SK-N-MC (cell line): ENCODE data around the gene SMYD2.

Experiments
- EZH2 ChIP-seq: fragments of 200-600 bp; sonication (generic); IDR thresholded peaks from one replicate; pipeline ENCODE4 v1.6.1; 2017; ENCODE audit warnings: antibody characterized with exemption
- FOXP2 ChIP-seq: optimal IDR thresholded peaks from 2 replicates; pipeline ENCODE3; 2011; ENCODE audit warnings: mild to moderate bottlenecking, moderate library complexity; ENCODE audit not compliant: insufficient read depth; ENCODE audit errors: extremely low read length, control extremely low read depth
- POLR2AphosphoS5 ChIP-seq: IDR thresholded peaks from 2 replicates; pipeline ENCODE4 v1.6.1; 2012; ENCODE audit warnings: mild to moderate bottlenecking, low read depth, low read length, borderline replicate concordance

DNA sequence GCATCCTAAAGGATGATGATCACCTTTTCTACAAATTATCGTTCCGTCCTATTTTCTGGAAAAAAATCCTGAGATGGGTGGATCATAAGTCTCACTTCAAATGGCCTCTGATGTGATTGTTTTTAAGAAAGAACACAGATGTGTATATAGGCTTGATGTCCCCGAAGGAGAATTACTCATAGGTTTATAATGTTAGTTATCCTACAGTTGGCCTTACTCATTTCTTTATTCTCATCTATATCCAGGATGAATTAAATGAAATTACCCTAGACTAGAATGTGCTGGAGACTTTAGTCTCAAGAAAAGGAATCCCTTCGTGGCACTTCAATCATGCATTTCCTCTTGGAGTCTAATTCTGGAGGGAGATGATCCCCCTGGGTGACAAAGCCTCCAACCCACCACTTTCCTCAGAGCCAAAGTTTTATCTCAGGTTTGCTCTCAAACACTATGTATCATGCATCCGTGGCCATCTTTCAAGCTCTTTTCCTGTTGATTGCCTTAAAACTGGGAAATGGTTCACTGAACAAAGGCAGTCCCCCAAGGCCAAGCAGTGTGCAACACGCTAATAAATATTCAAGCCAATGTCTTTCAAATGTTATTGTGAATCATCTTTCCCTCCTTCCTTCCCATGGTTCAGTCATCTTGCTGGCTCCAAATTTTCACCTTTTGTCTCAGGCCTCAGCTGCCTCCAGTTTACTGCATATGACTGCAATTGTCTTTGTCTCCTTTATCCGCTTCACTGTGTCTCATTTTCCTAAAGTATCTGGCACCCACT lies 32.5 kb upstream of the SMYD2 start:
- no peak for TF ChIP-seq EZH2
- no peak for TF ChIP-seq FOXP2
- TF ChIP-seq POLR2AphosphoS5, result no peak
